Epidermal melanocyte (primary cell): Measurements from ENCODE around the gene RGS19.
"Not testable (repeated sequence)": the region's sequence is repeated elsewhere in the genome, so short reads cannot be mapped to it uniquely, and the experiment has no call there.

Experiments
- DNase-seq: peaks from one replicate; pipeline ENCODE4 v3.0.0; 2011; ENCODE audit warnings: low spot score; ENCODE audit not compliant: insufficient read length

The RGS19 gene

DNA sequence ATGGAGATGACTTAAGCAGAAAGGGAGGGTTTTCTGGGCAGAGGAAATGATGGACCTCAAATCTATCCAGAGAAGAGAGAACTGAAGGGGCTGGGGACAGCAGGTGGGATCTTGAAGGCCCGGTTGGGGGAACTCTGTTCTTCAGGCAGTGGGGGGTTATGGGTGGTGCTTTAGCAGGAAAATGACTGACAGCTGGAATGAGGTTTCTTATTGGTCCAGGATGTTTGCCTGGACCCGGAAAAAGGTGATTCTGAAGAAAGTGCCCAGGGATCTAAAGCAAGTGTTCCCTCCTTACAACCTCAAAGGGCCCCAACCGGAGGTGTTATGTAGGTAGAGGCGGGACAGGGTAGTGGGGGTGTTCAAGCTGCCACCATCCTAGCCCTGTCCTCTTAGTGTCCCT lies 16.1 kb upstream of the RGS19 start:
- DNase-seq: no peak

DNA sequence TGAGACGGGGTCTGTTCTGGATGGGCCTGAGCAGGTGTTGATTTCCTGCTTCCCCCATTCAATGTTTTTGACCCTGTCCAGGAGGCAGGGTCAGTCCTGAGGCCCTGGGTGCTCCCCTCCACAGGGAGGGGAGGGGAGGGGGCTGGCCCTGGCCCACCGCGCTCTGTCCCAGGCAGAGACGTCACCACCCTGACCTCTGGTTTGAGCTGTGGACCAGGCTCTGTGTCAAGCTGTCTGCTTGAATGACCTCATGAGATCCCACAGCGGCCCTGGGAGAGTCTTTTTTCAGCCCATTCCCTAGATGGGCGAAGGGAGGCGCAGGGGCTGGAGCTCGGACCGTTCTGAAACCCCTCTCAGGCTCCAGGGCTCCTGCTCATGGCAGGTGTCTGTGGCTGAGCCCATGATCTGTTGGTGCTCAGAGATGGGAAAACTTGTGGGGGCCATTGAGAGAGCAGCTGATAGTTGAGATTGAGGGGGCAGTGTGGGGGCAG lies 13.7 kb upstream of the RGS19 start:
- no peak for DNase-seq

- DNase-seq: no peak
These were observed 13.1 kb upstream of the RGS19 start for GRCh38 chr20:64092258-64093012.

DNA sequence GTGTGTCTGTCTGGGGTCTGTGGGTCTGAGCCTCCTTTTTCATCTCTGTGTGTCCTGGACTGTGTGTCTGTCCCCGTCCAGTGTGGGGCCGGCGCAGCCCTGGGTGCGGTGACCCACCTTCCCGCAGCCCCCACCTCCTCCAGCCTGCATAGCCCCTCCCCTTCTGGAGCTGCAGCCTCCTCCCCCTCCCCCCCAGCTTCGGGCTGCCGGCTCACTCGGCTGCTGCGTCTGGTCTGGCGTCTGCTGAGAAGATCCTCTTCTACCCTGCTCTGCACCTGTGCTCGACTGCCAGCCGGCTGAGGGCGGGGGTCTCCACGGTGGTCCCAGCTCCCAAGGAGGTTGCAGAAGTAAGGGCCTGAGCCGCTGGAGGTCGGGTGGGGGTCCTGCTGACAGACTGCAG lies 12.5 kb upstream of the RGS19 start:
- DNase-seq: no peak

DNA sequence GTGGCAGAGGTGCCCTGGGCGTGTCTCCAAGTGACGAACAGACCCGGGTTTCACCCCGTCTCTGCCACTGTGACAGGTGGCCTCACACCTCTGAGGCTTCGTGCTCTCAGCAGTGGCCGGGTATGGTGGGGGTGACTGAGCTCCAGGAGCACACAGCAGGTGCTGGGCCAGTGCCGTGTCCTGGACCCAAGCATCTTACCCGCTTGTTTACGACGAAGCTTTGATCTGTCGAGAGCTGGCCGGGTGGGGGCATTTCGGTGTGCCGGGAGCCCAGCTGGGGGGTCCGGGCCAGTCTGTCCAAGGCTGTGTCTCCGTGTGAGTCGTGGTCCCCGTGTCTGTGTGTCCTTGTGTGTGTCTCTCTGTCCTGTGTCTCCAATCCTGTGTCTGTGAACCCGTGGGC lies 12.0 kb upstream of the RGS19 start:
- DNase-seq: no peak

- no peak for DNase-seq
These were observed 10.8 kb upstream of the RGS19 start for GRCh38 chr20:64090165-64090564.

GRCh38 chr20:64088586-64088985 lies 9.3 kb upstream of the RGS19 start:
- DNase-seq: not testable (repeated sequence)

DNA sequence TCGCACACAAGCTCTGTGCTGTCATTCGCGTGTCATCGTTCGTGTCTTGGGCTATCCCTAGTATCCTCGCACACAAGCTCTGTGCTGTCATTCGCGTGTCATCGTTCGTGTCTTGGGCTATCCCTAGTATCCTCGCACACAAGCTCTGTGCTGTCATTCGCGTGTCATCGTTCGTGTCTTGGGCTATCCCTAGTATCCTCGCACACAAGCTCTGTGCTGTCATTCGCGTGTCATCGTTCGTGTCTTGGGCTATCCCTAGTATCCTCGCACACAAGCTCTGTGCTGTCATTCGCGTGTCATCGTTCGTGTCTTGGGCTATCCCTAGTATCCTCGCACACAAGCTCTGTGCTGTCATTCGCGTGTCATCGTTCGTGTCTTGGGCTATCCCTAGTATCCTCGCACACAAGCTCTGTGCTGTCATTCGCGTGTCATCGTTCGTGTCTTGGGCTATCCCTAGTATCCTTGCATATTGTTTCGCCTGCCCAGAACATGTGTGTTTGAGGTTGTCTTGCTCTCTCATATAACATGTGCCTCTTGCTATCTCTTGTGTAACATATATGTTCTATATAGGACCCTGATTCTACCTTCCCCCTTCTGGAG lies 8.0 kb upstream of the RGS19 start:
- not testable (repeated sequence) for DNase-seq

- DNase-seq: no peak
These were observed 7.5 kb upstream of the RGS19 start for GRCh38 chr20:64086801-64087200.

- DNase-seq: no peak
These were observed 5.4 kb upstream of the RGS19 start for GRCh38 chr20:64084685-64085152.

DNA sequence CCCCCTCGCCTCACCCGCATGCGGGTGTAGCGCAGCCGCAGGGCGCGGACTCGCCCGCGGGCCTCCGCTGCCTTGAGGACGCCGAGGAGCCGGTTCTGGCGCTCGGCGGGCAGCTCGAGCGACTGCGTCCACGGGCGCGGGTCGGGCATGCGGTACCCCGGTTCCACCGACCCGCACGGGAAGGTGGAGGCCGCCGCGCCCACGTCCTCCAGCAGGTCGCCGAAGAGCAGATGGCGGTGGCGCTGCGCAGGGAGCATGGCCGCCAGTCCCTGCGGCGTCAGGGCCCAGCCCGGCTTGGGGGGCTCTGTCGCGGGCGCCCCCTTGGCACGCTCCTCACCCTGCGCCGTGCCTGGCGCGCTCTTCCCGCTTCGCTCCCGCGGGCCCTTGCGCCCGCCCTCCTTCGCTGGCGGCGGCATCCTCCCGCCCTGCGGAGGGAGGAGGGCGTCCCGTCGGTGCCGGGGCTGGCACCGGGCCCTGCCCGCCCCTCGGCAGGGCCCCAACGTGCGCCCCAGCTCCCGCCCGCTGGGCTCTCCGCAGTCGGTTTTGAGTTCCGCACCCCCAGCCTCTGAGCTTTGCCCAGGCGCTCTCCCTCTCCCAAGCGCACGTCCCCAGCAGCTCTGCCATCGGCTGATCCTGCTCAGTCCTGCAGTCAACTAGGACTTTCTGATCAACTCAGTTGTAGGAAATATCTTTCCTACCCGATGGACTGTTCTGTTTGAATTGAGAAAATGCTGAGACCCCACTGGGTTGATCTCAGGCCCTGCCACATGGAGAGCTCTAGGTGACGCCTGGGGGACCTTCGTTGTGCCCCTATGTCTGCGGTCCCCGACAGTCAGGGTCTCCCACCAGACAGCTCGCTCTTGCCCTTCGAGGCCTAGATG lies 4.7 kb upstream of the RGS19 start, which contains the start of gene LKAAEAR1:
LKAAEAR1 (minus strand) TSS at position 595 of the 881 bp plus-strand sequence; CDS start at position 416, 179 bp downstream.
- no peak for DNase-seq

DNA sequence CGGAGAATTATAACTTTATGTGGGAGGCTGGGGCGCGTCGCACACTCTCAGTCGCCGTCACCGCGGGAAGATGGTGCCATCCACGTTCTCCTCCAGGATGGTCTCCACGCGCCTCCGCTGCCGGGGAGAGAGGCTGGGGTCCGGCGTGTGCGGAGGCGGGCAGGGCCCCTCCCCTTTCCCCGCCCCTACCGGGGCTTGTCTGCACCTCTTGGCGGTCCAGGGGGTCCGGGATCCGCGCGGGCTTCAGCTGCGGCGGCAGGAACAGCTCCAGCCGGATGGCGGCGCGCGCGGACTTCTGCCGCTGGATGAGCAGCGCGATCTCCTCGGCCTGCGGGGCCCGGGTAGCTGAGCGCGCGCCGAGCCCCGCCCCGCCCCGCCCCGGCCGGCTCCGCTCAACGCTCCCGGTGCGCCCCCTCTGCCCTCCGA lies 4.1 kb upstream of the RGS19 start:
- peak; percentile 71 for DNase-seq

- no peak for DNase-seq
These were observed 3.6 kb upstream of the RGS19 start for GRCh38 chr20:64082820-64083377.

DNA sequence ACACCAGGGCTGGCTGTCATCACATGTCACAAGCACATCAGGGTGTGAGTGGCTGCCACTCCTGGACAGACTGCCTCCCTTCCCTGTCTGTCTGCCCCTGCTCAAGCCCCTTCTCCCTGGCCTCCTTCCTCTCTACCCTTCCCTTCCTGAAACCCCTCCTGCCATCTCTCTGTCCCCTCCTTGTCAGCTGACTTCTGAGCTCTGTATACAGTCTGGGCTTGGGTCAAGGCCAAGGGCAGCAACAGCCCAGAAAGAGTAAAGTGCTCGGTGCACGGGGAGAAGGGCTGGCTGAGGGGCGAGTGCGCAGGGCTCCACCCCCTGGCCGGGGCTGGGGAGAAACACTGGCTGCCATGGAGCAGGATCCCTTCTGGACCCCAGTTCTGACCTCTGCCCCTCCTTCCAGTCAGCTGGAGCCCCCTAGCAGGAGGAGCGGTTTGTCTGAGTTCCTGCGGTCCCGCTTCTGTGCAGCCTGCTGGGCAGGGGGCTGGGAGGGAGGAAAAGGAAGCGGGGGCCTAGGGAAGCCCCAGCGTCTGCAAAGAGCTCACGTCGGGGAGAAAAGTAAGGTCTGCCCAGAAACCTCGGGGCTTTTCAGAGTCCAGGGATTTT lies 2.9 kb upstream of the RGS19 start:
- DNase-seq: no peak

- DNase-seq: no peak
These were observed 2.3 kb upstream of the RGS19 start for GRCh38 chr20:64081624-64081964.

- DNase-seq: no peak
These were observed 1.7 kb upstream of the RGS19 start for GRCh38 chr20:64080813-64081623.

DNA sequence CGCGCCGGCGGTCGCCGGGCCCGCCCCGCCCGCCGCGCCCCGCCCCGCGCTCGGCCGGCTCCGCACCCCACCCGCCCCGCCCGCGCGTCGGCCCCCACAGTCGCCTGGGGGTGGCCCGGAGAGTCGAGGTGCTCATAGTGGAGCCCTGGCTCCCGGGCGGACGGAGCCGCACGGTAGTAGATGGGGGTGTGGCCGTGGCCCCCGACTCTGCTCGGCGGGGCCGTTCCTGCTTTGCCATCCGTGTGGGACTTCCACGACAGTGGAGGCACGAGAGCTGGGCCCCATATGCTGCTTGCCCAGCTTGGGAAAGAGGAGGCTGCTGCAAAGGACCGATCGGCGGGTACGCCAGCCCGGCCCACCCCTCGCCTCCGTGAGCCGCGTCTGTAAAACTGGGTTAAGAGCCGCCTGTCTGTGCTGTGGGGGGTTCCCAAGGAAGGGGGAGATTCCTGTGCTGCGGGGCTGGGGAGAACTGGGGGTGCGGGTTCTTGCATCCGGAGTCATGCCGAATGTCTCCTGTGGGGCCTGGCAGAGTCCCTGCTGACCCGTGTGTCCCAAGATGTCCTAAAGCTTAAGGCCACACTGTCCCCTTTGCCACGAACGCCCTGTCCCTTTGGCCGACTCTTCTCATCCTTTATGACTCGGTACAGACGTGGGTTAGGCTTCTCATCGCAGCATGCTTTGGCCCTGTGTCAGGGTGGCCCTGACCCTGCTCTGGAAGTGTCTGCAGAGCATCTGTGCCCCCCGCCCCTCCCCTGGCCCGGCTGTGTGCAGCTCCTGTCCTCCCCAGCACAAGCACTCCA lies 895 bp upstream of the RGS19 start, which contains the start of gene OPRL1:
OPRL1 (plus strand) TSS at position 70 of the 800 bp plus-strand sequence. CDS start 12,639 bp downstream, outside the sequence.
- DNase-seq: no peak

GRCh38 chr20:64078934-64079272 lies 415 bp downstream of the RGS19 start:
- DNase-seq: no peak

DNA sequence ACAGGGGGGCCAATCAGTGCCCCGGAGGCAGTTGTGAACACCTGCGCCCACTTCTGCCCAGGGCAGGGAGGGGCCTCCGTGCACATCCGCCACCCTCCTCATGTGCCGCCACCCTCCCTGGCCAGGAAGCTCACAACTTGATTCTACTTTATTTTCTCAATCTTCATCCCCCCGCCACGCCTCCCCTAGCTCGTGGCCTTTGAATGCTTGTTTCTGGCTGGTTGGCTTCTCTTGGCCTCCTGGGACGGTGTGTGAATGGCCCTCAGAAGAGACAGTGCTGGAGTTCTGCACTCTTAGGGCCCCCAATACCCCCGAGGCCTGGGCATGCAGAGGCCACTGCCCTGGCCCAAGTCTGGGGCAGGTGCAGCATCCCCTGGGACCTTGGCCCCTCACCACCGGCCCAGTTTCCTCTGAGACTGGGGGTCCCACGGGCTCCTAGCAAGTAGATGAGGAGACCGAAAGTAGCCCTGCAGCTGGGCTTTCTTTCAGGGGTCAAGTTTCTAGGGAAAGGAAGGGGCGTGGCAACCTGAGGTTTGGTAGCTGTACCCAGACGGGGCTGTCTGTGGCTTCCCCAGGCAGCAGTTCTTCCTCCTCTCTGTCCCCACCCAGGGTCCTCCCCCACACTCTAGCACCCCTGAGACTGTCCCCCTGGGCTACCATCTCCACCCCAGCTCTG lies 1.3 kb downstream of the RGS19 start:
- no peak for DNase-seq
